H1 (cell line): ENCODE results near the gene C2orf92.
"Not testable (repeated sequence)": the region's sequence is repeated elsewhere in the genome, so short reads cannot be mapped to it uniquely, and the experiment has no call there.

Source experiments
- E2F6 ChIP-seq: IDR thresholded peaks from 2 replicates; pipeline ENCODE4 v1.6.1; 2012; ENCODE audit warnings: inconsistent platforms
- EP300 ChIP-seq, 2 experiments: IDR thresholded peaks; 1 replicate in 1 of 2; 2 replicates in 1 of 2; pipeline ENCODE4 v1.6.1; 2011 to 2012; ENCODE audit warnings: low read depth in 2 of 2, low read length in 2 of 2, mild to moderate bottlenecking in 2 of 2, borderline replicate concordance in 1 of 2, inconsistent platforms in 1 of 2, moderate library complexity in 1 of 2
- HDAC6 ChIP-seq: IDR thresholded peaks from one replicate; pipeline ENCODE4 v1.7.1; 2012; ENCODE audit warnings: low read depth, mild to moderate bottlenecking, inconsistent platforms, low read length, moderate library complexity
- JUN ChIP-seq: IDR thresholded peaks from 2 replicates; pipeline ENCODE4 v1.6.1; 2011; ENCODE audit warnings: low read depth, mild to moderate bottlenecking, improper control_type of control experiment, low read length
- NANOG ChIP-seq: IDR thresholded peaks from 2 replicates; pipeline ENCODE4 v1.6.1; 2011; ENCODE audit warnings: low read length, low read depth, mild to moderate bottlenecking, inconsistent platforms; ENCODE audit not compliant: insufficient read depth, poor library complexity, severe bottlenecking
- NRF1 ChIP-seq: IDR thresholded peaks from 2 replicates; pipeline ENCODE4 v1.6.1; 2011; ENCODE audit warnings: mild to moderate bottlenecking, low read depth, low read length, improper control_type of control experiment
- POLR2A ChIP-seq, 2 experiments: IDR thresholded peaks; 1 replicate in 1 of 2; 2 replicates in 1 of 2; pipeline ENCODE4 v1.6.1; 2011; ENCODE audit warnings: low read depth in 2 of 2, low read length in 2 of 2, mild to moderate bottlenecking in 2 of 2; ENCODE audit errors: control extremely low read depth in 1 of 2
- SP4 ChIP-seq: IDR thresholded peaks from 2 replicates; pipeline ENCODE4 v1.6.1; 2012; ENCODE audit warnings: low read length, inconsistent platforms
- TF ChIP-seq, protein P1 (sequence below), 3 experiments: IDR thresholded peaks; 1 replicate in 2 of 3; 2 replicates in 1 of 3; pipeline versions ENCODE4 v1.5.1 to v1.6.1; 2011; ENCODE audit warnings: low read length in 3 of 3, mild to moderate bottlenecking in 3 of 3, inconsistent platforms in 2 of 3, low read depth in 1 of 3, moderate library complexity in 1 of 3; ENCODE audit not compliant: insufficient read depth in 1 of 3; ENCODE audit errors: control extremely low read depth in 1 of 3

- not testable (repeated sequence) for TF ChIP-seq E2F6; NANOG; NRF1; JUN; POLR2A (IDR thresholded peaks at IDR 0.05; ENCODE audit: control extremely low read depth in 1 of 2, low read depth in 2 of 2, low read length in 2 of 2); HDAC6; SP4; EP300 (IDR thresholded peaks at IDR 0.05; ENCODE audit: borderline replicate concordance in 1 of 2, low read depth in 2 of 2, low read length in 2 of 2)
- TF ChIP-seq, protein P1, sequence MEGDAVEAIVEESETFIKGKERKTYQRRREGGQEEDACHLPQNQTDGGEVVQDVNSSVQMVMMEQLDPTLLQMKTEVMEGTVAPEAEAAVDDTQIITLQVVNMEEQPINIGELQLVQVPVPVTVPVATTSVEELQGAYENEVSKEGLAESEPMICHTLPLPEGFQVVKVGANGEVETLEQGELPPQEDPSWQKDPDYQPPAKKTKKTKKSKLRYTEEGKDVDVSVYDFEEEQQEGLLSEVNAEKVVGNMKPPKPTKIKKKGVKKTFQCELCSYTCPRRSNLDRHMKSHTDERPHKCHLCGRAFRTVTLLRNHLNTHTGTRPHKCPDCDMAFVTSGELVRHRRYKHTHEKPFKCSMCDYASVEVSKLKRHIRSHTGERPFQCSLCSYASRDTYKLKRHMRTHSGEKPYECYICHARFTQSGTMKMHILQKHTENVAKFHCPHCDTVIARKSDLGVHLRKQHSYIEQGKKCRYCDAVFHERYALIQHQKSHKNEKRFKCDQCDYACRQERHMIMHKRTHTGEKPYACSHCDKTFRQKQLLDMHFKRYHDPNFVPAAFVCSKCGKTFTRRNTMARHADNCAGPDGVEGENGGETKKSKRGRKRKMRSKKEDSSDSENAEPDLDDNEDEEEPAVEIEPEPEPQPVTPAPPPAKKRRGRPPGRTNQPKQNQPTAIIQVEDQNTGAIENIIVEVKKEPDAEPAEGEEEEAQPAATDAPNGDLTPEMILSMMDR (IDR thresholded peaks at IDR 0.05; ENCODE audit: control extremely low read depth in 1 of 3, insufficient read depth in 1 of 3, low read depth in 1 of 3, low read length in 3 of 3), result not testable (repeated sequence)
Measured at GRCh38 chr2:97625354-97626048, 44.0 kb upstream of the C2orf92 start.
